Cerebellar nuclear complex (tissue), 1 donor: ENCODE data around the gene SIMC1.
"Not testable (repeated sequence)": the region's sequence is repeated elsewhere in the genome, so short reads cannot be mapped to it uniquely, and the experiment has no call there.

Source experiments
- DNase-seq, 2 experiments: peaks; one replicate each; lab custom pipeline; 2025; lab: John Stamatoyannopoulos, UW

The SIMC1 gene

GRCh38 chr5:176216393-176216916 is 21.8 kb upstream of the SIMC1 start:
- DNase-seq = not testable (repeated sequence)

DNA sequence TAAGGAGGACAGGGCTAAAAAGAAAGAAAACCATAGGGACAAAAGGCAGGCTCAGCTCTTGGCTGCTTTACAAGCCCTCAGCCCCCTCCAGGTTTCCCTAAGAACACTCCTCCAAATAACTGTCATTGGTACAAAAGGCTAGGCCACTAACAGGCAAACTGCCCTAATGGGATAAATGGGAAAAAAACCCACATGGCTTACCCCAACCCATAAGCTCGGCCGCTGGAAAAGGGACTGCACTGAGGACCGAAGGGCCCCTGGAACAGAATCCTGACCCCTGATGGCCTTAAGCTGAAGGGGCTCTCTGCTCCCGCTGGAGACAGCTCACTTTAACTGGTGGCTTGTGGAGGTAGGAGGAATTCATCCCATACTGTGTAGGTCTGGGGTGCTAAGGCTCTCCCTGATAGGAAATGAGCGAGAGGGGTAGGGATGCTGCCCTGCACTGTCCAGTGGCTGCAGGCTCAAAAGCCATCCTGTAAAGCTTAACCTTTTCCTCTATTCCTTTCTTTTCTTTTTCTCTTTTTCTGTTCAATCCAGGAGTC is 21.0 kb upstream of the SIMC1 start:
- not testable (repeated sequence) for DNase-seq

GRCh38 chr5:176217764-176218163 is 20.5 kb upstream of the SIMC1 start:
- not testable (repeated sequence) for DNase-seq

GRCh38 chr5:176222006-176222405 is 16.2 kb upstream of the SIMC1 start:
- DNase-seq = not testable (repeated sequence)

- DNase-seq = not testable (repeated sequence)
Observed at GRCh38 chr5:176228358-176228757, 9.9 kb upstream of the SIMC1 start.

DNA sequence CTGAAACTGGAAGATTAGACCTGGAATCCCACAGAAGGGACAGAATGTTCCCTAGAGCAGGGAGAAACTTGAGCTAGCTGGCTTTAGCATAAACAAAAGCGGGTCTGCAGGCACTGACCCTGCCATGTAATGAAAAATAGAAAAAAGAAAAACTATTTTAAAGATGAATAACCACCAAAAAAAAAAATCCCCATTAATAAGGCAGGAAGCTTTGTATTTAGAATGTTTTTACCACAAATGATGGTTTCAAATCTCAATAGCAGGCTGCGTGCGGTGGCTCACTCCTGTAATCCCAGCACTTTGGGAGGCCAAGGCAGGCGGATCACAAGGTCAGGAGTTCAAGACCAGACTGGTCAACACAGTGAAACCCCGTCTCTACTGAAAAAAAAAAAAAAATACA is 5.0 kb upstream of the SIMC1 start:
- not testable (repeated sequence) for DNase-seq

GRCh38 chr5:176235155-176235554 is 3.1 kb upstream of the SIMC1 start:
- not testable (repeated sequence) for DNase-seq

- DNase-seq = not testable (repeated sequence)
Observed at GRCh38 chr5:176238645-176239283, 540 bp downstream of the SIMC1 start.

GRCh38 chr5:176239304-176239703 is 1.1 kb downstream of the SIMC1 start:
- DNase-seq = not testable (repeated sequence)

DNA sequence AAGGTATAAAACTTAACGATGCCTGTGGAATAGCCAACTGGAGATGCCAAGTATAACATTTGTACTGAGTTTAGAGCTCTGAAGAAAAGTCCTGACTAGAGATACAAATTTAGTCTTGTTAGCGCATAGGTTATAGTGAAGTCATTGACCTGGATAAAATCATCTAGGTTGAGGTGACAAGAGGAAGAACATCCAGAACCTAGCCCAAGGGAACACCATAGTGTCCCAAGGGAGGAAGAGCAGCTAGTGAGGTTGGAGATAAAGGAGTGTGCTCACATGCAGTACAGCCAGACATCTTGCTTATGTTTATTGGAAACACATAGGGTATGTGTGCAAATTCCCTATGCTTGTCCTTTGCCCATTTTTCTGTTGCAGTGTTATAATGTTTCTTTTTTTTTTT is 6.1 kb downstream of the SIMC1 start:
- DNase-seq = not testable (repeated sequence)

GRCh38 chr5:176245074-176245473 is 6.8 kb downstream of the SIMC1 start:
- not testable (repeated sequence) for DNase-seq

DNA sequence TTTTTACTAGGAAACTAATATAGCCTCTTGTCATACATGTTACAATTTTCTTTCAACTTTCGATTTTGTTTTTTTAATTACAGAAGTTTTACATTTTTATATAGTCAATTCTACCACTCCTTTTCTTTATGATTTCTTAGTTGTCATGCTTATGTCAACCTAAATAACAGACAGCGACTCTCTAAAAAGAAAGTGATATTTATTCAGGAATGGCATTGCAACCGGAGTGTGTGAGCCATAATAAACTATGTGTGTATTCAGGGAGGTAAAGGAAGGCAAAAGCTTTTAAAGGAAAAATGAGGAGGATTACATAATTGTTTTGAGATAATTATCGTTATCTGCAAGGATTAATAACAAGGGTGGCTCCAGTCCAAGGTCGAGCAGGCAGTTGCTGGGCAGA is 7.3 kb downstream of the SIMC1 start:
- DNase-seq = not testable (repeated sequence)

DNA sequence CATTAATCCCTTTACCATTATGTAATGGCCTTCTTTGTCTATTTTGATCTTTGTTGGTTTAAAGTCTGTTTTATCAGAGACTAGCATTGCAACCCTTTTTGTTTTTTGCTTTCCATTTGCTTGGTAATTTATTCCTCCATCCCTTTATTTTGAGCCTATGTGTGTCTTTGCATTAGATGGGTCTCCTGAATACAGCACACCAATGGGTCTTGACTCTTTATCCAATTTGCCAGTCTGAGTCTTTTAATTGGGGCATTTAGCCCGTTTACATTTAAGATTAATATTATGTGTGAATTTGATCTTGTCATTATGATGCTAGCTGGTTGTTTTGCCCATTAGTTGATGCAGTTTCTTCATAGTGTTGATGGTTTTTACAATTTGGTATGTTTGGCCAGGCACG is 12.5 kb downstream of the SIMC1 start:
- not testable (repeated sequence) for DNase-seq

GRCh38 chr5:176252171-176252570 is 13.9 kb downstream of the SIMC1 start:
- DNase-seq = not testable (repeated sequence)

GRCh38 chr5:176253370-176254065 is 15.3 kb downstream of the SIMC1 start:
- not testable (repeated sequence) for DNase-seq

- not testable (repeated sequence) for DNase-seq
Observed at GRCh38 chr5:176254066-176254393, 15.8 kb downstream of the SIMC1 start.

DNA sequence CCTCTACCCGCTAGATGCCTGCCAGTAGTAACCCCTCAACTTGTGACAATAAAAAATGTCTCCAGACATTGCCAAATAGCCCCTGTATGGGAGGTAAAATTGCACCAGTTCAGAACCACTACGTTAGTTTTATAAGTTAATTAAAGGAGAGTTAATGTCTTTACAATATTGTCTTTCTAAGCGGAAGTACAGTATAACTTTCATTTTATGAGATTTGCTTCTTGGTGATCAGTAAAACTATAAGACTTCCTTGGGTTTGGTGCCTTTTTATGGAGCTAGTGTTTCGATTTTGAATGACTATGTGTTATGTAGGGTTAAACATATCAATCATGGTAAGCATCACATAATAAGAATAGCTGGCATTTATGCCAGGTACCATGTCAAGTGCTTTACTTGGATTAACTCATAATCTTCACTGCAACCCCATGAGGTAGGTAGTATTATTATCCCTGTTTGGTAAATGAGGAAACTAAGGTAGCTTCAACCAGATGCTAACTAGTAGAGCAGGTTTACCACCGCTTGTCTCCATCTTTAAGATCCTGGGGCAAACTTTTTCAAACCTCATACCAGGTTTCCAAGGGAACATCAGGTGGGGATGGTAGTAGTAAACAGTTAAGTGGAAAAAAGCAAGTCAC is 19.8 kb downstream of the SIMC1 start:
- DNase-seq = not testable (repeated sequence)

GRCh38 chr5:176260682-176261081 is 22.5 kb downstream of the SIMC1 start:
- DNase-seq = not testable (repeated sequence)

DNA sequence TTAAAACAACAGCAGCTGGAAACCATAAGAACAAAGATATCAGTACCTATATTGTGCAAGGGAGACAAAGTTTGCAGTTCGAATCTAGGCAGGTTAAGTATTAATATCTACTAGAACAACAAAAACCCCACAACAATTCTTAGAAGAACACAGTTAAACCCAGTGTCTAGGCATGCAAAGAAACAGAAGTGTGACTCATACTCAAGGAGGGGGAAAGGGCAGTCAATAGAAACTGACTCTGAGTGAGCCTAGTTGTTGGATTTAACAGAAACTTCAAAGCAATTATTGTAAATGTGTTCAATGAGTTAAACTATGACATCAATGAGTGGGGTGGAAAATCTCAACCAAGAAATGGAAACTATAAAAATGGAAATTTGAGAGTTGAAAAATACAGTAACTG is 28.2 kb downstream of the SIMC1 start:
- not testable (repeated sequence) for DNase-seq

DNA sequence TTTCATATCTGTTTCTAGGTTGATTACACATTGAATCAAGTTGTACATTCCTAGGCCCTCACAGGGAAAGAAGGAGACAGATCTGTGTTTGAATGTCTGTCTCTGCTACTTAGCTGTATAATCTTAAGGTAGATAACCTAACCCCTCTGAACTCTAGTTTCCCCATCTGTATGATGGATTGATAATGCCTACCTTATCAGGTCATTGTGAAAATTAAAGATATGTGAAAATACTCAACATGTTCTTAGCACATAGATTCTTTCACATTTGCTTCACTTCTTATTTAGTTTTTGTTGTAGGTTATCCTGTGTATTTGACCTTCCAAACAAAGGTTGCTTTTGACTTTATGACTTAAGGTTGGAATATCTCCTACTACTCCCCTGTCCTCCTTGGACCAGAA is 50.8 kb downstream of the SIMC1 start:
- DNase-seq = not testable (repeated sequence)

- not testable (repeated sequence) for DNase-seq
Observed at GRCh38 chr5:176290057-176290840, 52.0 kb downstream of the SIMC1 start.

DNA sequence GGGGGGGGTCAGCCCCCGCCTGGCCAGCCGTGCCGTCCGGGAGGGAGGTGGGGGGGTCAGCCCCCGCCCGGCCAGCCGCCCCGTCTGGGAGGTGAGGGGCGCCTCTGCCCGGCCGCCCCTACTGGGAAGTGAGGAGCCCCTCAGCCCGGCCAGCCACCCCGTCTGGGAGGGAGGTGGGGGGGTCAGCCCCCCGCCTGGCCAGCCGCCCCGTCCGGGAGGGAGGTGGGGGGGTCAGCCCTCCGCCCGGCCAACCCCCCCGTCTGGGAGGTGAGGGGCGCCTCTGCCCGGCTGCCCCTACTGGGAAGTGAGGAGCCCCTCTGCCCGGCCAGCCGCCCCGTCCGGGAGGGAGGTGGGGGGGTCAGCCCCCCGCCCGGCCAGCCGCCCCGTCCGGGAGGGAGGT is 67.1 kb downstream of the SIMC1 start:
- DNase-seq = not testable (repeated sequence)
